ES-I3 (cell line): ENCODE measurements around the gene ANTXRL.
"Not testable (repeated sequence)": the region's sequence is repeated elsewhere in the genome, so short reads cannot be mapped to it uniquely, and the experiment has no call there.

Experiments used
- H3K36me3 ChIP-seq: 2 replicates; pipeline ENCODE4 v1.6.1; 2013; ENCODE audit warnings: mild to moderate bottlenecking, low read length, control low read depth, moderate library complexity; ENCODE audit not compliant: insufficient read depth
- H3K4me1 ChIP-seq: 2 replicates; pipeline ENCODE4 v1.6.1; 2013; ENCODE audit warnings: mild to moderate bottlenecking, control low read depth, low read length; ENCODE audit not compliant: insufficient read depth
- H3K9ac ChIP-seq: 2 replicates; pipeline ENCODE4 v1.6.1; 2013; ENCODE audit warnings: low read depth, mild to moderate bottlenecking, low read length, moderate library complexity
- H3K9me3 ChIP-seq: 2 replicates; pipeline ENCODE4 v1.6.1; 2013; ENCODE audit warnings: mild to moderate bottlenecking, low read length, moderate library complexity; ENCODE audit not compliant: control insufficient read depth, insufficient read depth

Gene ANTXRL

DNA sequence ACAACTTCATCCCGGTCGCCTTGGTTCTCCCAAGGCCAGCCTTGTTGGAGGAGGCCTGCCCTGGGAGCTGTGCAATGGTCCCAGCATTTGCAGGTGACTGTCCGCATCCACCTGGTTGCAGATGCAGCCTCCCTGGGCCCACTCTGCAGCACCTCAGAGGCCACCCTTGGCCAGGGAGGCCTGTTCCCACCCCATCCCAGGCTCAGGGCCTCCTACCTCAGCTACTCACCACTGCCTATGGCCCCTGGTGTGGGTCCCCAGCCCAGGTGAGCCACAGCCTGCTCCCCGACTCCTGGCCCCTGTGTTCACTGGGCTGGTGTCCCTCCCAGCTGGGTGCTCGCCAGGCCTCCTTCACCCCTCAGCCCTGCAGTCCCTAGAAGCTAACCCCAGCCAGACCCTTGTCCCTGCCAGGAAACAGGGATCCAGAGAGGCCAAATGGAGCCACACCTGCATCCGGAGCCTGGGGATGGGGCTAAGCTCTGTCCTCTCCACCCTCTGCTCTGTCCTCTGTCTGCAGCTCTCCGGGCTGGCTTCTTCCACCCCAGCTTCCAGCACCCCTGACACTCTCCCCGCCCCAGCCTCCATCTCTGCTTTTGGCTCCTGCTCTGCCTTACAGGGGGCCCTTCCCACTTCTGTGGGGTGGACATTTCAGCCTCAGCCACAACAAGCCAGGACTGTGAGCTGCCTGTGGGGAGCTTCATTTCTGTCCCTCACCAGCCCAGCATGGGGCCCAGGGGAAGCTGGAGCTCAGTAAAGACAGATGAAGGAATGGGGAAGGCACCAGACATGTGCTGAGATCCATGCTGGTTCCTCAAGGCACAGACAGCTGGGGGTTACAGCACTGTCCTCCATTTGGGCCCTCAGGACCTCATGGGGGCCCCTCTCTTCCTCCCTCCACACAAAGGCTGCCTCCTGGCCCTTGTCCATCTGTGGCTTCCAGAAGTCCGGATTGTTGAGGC is 35.6 kb upstream of the ANTXRL start:
- Histone ChIP-seq H3K9me3 (no peaks in the 10 kb centered on the region), H3K9ac (no peak overlapping the region), H3K4me1 (peaks cover 4% of the 10 kb centered on the region; the same call in 1 of the 2 replicates), H3K36me3 (no peaks in the 10 kb centered on the region)

DNA sequence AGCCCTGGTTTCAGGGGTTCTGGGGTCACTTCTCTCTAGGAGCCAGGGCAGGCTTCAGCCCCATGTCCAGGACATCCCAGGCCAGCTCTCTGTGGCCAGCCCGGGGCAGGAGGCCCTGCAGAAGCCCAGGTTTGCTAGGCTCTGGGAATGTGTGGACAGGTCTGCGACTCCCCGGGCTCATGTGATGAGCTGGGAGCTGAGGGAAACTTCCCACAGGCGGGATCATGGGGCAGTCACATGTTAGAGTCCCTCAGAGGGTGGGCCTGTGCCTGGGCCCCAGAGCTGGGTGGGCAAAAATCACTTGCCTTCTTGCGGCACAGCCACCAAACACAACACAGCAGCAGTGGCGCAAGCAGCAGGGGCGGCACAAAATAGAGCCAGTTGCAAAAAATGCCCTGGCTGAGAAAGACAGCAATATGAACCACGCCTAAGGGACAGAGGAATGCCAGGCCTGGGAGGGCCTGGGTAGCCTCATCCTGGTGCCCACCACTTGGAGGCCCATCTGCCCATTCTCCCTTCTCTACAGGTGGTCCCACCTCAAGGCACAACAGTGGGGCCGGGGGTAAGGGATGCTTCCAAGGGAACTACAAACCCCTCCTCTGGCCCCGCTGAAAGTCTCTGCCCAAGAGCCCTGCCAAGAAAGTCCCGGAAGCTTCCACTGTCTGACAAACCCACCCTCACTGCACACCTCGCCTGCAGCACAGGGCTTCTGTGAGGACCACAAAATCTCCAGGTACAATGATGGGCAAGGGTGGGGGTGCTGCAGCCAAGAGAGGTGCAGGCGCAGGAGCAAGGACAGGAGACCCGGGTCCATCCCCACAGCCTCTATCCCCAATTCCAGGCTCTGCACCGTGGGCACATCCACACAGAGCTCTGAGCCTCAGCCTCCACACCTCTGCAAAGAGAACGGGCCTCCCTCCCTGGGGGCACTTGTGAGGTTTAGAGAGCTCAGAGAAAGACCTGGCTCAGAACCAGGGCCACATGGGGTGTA is 34.6 kb upstream of the ANTXRL start:
- Histone ChIP-seq H3K36me3 (no peaks in the 10 kb centered on the region), H3K4me1 (peaks cover 4% of the 10 kb centered on the region; the same call in 1 of the 2 replicates), H3K9ac (no peak overlapping the region), H3K9me3 (no peaks in the 10 kb centered on the region)

DNA sequence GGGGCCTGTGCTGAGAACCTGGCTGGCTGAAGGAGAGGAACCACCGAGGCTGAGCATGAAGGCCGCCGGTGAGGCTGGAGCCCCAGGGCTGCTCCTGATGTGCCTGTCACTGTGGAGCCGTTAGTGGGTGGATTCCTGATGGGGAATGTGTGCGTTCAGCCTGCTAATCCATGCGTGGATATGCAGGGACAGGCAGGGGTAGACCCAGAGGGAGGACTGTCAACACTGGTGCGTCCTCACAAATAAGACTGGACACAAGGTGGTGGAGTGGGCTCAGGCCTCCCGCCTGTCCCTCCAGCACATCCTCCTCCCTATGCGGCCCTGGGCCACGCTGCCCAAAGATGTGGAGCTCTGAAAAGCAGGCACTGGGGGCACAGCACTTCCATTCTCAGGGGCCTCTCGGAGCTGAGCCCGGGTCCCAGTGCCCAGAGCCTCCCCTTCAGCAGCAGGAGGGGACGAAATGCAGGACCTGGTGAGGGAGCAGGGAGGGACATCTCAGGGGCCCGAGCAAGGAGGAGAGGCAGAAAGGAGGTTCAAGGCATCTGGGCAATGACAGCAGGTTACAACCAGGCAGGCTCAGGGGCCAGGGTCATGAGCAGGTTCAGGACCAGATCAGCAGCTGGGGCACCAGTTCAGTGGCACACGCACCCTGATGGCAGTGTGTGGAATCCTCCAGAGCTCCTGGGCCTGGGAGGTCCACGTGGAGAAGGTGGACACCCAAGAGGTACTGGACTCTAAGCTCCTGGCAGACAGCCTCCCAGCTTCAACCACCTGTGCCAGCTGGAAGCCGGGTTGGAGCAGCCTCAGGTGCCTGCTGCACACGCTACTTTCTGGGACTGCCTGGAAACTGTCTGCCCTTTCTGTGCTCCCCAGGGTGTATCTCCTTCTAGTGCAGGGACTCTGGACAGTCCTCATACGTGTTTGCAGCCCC is 33.5 kb upstream of the ANTXRL start:
- Histone ChIP-seq H3K36me3 (no peaks in the 10 kb centered on the region), H3K9me3 (no peaks in the 10 kb centered on the region), H3K4me1 (peaks cover 4% of the 10 kb centered on the region; the same call in 1 of the 2 replicates), H3K9ac (no peak overlapping the region)

GRCh38 chr10:46254007-46254383 is 32.8 kb upstream of the ANTXRL start:
- H3K9me3 ChIP-seq = no peaks in the 10 kb centered on the region
- peaks cover 4% of the 10 kb centered on the region; the same call in 1 of the 2 replicates for H3K4me1 ChIP-seq
- H3K9ac ChIP-seq = no peak overlapping the region
- H3K36me3 ChIP-seq = no peaks in the 10 kb centered on the region

DNA sequence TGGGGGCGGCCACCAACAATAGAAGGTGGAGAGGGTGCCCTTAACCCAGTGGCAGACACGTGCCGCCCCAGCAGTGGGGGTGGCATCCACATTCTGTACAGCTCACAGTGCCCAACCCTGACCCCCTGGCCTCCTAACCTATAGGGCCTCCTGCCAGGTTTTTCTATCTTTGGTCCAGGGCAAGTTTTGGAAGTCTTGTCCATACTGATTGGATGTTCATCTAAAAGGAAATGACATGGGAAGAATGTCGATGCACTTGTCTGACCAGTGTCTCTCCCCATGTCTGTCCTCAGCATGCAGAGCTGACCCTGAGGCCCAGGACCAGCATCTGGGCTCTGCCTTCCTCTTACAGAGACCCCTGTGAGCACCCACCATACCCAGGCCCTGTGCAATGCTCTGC is 32.3 kb upstream of the ANTXRL start:
- Histone ChIP-seq H3K4me1 (peaks cover 4% of the 10 kb centered on the region; the same call in 1 of the 2 replicates), H3K9ac (no peak overlapping the region), H3K9me3 (no peaks in the 10 kb centered on the region), H3K36me3 (no peaks in the 10 kb centered on the region)

GRCh38 chr10:46255210-46255609 is 31.6 kb upstream of the ANTXRL start:
- not testable (repeated sequence) for H3K4me1 ChIP-seq, H3K9me3 ChIP-seq, H3K36me3 ChIP-seq, H3K9ac ChIP-seq

DNA sequence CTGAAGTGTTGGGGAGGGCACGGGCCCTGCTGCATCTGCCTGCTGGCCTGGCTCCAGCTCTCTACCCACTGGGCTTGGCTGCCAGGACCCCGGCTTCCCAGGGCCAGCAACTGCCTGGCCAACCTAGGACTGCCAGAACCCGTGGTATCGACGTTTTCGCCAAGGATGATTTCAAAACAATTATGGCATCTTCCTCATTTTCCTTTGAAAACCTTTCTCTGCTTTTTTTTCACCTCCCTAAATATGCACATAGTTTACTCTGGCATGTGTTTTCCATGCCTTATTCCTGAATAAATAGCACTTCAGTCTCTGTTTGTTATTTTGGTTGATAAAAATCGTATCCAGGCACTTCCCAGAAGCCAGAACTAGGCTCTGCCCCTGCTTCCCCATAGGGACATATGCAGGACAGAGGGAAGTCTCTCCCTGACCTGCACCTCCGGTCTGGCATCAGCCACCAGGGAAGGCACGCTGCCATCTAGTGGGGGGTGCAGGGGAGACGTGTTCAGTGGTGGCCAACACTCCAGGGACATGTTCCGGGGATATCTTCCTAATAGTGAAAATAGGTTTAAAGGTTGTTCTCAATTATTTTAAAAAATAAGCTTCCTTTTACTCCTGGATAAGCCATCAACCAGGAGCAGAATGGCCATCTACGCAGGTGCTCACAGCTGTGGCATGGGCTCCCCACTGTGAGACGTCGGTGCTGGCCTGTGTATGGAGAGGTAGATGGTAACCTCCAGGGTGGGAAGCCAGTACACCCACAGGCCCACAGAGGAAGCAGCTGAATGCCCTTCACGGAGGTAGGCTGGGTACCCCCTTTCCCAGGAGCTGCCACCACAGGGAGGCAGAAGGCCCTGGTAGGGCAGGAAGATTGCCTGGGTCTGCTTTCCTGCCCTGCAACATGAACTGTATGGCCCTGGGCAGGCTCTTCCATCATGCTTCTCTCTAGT is 30.7 kb upstream of the ANTXRL start:
- H3K4me1 ChIP-seq = peaks cover 4% of the 10 kb centered on the region; the same call in 1 of the 2 replicates
- no peaks in the 10 kb centered on the region for H3K36me3 ChIP-seq
- H3K9ac ChIP-seq = no peak overlapping the region
- H3K9me3 ChIP-seq = no peaks in the 10 kb centered on the region

DNA sequence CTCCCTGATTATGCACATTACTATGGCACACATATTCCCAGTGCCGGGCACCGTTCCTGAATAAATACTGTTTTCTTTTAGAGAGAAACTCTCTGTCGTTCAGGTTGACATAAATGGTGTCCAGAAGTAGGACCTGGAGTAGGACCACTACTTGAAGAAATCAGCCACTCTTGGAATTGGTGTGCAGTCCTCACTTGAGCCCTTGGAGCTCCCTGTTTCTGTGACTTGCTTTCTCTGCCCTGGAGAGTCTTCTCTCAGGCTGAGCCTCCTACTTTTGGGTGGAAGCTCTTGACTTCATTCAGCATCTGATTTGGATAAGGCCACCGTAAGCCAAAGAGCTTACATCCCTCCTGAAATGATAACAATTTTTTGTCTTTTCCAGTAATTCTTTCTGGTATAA is 29.7 kb upstream of the ANTXRL start:
- H3K9ac ChIP-seq = no peak overlapping the region
- no peaks in the 10 kb centered on the region for H3K9me3 ChIP-seq
- H3K4me1 ChIP-seq = peaks cover 4% of the 10 kb centered on the region; the same call in 1 of the 2 replicates
- no peaks in the 10 kb centered on the region for H3K36me3 ChIP-seq

- H3K9ac ChIP-seq, H3K4me1 ChIP-seq, H3K9me3 ChIP-seq, H3K36me3 ChIP-seq: not testable (repeated sequence)
Measured at GRCh38 chr10:46262906-46263560, 23.8 kb upstream of the ANTXRL start.

DNA sequence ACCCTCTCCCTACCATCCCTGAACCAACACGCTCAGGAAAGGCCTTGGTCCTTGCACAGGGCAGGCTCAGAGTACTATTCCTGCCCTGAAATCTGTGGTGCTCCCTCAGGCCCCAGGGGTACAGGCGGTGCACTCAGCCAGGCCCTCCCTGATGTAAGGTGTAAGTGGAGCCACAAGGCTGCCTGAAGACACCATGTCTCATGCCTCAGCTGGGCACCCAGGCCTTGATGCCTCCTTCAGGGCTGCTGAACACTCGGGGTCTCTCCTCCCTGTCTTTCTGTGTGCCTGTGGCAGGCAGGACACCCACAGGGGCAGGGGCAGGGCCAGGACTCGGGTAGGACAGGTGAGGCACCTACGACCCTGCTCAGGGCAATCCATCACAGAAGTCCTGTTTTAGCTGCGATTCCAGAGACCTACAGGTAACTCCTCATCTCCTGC is 22.9 kb upstream of the ANTXRL start:
- no peaks in the 10 kb centered on the region; the same call in 1 of the 2 replicates for H3K4me1 ChIP-seq
- H3K36me3 ChIP-seq = no peaks in the 10 kb centered on the region
- no peak overlapping the region for H3K9ac ChIP-seq
- H3K9me3 ChIP-seq = no peaks in the 10 kb centered on the region

DNA sequence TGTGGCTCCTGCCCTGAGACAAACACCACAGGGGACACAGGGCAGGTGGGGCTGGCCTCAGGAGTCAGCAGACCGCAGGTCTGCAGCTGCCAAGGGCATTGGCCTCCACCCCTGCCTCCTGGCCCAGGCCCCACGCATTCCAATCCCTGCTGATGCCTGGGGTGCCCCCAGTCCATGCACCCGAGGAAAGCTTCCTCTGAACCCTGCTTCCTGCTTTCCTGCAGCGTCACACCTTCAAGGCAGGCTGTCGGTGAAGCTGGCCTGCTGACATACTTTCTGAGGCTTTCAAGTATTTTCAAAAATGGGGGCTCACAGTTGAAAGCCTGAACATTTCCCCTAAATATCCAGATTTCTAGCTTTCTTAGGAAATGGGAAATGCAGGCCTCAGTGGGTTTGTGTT is 22.5 kb upstream of the ANTXRL start:
- no peak overlapping the region for H3K9ac ChIP-seq
- no peaks in the 10 kb centered on the region for H3K36me3 ChIP-seq
- no peaks in the 10 kb centered on the region; the same call in 1 of the 2 replicates for H3K4me1 ChIP-seq
- H3K9me3 ChIP-seq = no peaks in the 10 kb centered on the region

DNA sequence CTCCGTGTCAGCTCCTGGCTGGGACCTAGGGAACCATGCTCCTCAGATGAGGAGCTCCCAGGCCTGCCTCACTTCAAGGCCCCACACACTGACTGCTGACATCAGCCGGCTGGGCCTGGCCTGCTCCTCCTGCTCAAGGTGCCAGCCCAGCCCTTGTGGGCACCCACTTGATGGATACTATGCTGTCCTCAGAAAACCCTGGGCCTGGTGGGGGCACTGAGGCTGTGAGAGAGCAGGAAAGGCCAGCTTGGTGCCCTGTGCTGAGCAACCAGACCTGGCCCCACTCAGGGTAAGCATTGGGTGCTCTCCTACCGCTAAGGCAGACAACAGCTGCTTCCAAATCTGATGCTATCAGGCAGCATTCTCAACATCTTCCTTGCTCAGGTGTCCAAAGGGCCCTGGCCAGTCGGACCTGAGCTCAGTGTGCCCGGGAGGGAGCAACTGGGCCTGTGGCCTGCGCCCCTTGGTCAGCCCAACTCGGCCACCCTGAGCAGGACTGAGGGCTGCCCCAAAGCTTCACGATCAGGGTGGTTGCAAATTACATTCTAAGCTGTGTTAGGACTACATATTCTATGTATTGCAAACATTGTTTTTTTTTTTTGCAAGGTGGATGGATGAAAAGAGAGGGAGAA is 21.9 kb upstream of the ANTXRL start:
- Histone ChIP-seq H3K9me3 (no peaks in the 10 kb centered on the region), H3K36me3 (no peaks in the 10 kb centered on the region), H3K9ac (no peak overlapping the region), H3K4me1 (no peaks in the 10 kb centered on the region; the same call in 1 of the 2 replicates)
